ENCODE results near the gene SKP1.

The SKP1 gene

GRCh38 chr5:134124289-134125038 lies 52.3 kb downstream of the SKP1 start:
- ATAC-seq (ENCODE audit: insufficient read depth, low read depth): peak; percentile 36
- Histone ChIP-seq H3K27me3 (ENCODE audit: insufficient read depth, low read length, poor library complexity) (no peaks in the 10 kb centered on the region), H3K4me1 (ENCODE audit: insufficient read depth, low read length) (peaks cover 13% of the 10 kb centered on the region), H3K36me3 (ENCODE audit: insufficient read depth, low read length) (peaks cover 4% of the 10 kb centered on the region), H3K79me2 (ENCODE audit: insufficient read depth, low read length) (no peaks in the 10 kb centered on the region), H3K9ac (ENCODE audit: low read depth, low read length) (no peak overlapping the region), H3K4me3 (ENCODE audit: low read depth in 1 of 2, low read length in 2 of 2) (no peak overlapping the region), H3K9me3 (ENCODE audit: insufficient read depth, low read length, severe bottlenecking) (no peaks in the 10 kb centered on the region), H3K27ac (ENCODE audit: low read length) (no peak overlapping the region), H3K4me2 (ENCODE audit: insufficient read depth, low read length) (no peak overlapping the region), H4K20me1 (ENCODE audit: insufficient read depth, low read length) (peaks cover 35% of the 10 kb centered on the region), H2AFZ (ENCODE audit: low read depth, low read length) (no peak overlapping the region)
- TF ChIP-seq, protein P1, sequence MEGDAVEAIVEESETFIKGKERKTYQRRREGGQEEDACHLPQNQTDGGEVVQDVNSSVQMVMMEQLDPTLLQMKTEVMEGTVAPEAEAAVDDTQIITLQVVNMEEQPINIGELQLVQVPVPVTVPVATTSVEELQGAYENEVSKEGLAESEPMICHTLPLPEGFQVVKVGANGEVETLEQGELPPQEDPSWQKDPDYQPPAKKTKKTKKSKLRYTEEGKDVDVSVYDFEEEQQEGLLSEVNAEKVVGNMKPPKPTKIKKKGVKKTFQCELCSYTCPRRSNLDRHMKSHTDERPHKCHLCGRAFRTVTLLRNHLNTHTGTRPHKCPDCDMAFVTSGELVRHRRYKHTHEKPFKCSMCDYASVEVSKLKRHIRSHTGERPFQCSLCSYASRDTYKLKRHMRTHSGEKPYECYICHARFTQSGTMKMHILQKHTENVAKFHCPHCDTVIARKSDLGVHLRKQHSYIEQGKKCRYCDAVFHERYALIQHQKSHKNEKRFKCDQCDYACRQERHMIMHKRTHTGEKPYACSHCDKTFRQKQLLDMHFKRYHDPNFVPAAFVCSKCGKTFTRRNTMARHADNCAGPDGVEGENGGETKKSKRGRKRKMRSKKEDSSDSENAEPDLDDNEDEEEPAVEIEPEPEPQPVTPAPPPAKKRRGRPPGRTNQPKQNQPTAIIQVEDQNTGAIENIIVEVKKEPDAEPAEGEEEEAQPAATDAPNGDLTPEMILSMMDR (IDR thresholded peaks at IDR 0.05; ENCODE audit: borderline replicate concordance, extremely low read depth, low read length, poor library complexity, severe bottlenecking): no peak
- no peak for TF ChIP-seq EZH2 (IDR thresholded peaks at IDR 0.05; ENCODE audit: borderline replicate concordance, low read depth, low read length, severe bottlenecking)
- DNase-seq: peak; percentile 50

- Histone ChIP-seq H2AFZ (ENCODE audit: low read depth, low read length) (no peak overlapping the region), H3K27ac (ENCODE audit: low read length) (no peak overlapping the region), H3K4me2 (ENCODE audit: insufficient read depth, low read length) (no peak overlapping the region), H3K9ac (ENCODE audit: low read depth, low read length) (no peak overlapping the region), H3K27me3 (ENCODE audit: insufficient read depth, low read length, poor library complexity) (no peaks in the 10 kb centered on the region), H3K36me3 (ENCODE audit: insufficient read depth, low read length) (no peaks in the 10 kb centered on the region), H3K4me3 (ENCODE audit: low read depth in 1 of 2, low read length in 2 of 2) (no peak overlapping the region), H3K9me3 (ENCODE audit: insufficient read depth, low read length, severe bottlenecking) (no peaks in the 10 kb centered on the region), H4K20me1 (ENCODE audit: insufficient read depth, low read length) (peaks cover 30% of the 10 kb centered on the region), H3K4me1 (ENCODE audit: insufficient read depth, low read length) (peaks cover 13% of the 10 kb centered on the region), H3K79me2 (ENCODE audit: insufficient read depth, low read length) (no peaks in the 10 kb centered on the region)
- ATAC-seq (ENCODE audit: insufficient read depth, low read depth) (no peak), DNase-seq (no peak)
- TF ChIP-seq, protein P1 (IDR thresholded peaks at IDR 0.05; ENCODE audit: borderline replicate concordance, extremely low read depth, low read length, poor library complexity, severe bottlenecking): no peak
- no peak for TF ChIP-seq EZH2 (IDR thresholded peaks at IDR 0.05; ENCODE audit: borderline replicate concordance, low read depth, low read length, severe bottlenecking)
Measured at GRCh38 chr5:134123360-134123759, 53.4 kb downstream of the SKP1 start.

DNA sequence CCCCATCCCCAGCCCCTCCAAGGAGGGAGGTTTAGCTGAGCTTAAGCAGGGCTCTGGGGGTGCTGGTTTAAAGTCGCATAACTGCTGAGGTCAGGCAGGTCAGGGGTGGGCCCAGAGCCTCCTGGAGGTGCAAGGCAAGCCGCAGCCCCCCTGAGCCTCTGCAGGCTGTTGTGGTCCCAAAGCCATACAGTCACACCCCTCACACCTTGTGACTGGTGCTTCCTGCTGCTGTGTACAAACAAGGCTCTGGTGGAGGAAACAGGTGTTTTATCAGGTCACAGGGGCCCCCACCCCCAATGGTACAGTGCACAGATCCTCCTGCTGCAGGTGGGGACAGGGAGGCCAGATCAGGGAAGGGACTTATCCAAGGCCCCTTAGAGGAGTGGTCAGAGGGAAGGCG lies 54.2 kb downstream of the SKP1 start:
- H3K9ac ChIP-seq (ENCODE audit: low read depth, low read length): no peak overlapping the region
- peaks cover 13% of the 10 kb centered on the region for H3K4me1 ChIP-seq (ENCODE audit: insufficient read depth, low read length)
- H3K79me2 ChIP-seq (ENCODE audit: insufficient read depth, low read length): no peaks in the 10 kb centered on the region
- peaks cover 31% of the 10 kb centered on the region for H4K20me1 ChIP-seq (ENCODE audit: insufficient read depth, low read length)
- no peak overlapping the region for H3K4me3 ChIP-seq (ENCODE audit: low read depth in 1 of 2, low read length in 2 of 2)
- peaks cover 4% of the 10 kb centered on the region for H3K27me3 ChIP-seq (ENCODE audit: insufficient read depth, low read length, poor library complexity)
- H2AFZ ChIP-seq (ENCODE audit: low read depth, low read length): no peak overlapping the region
- no peak overlapping the region for H3K27ac ChIP-seq (ENCODE audit: low read length)
- no peak overlapping the region for H3K4me2 ChIP-seq (ENCODE audit: insufficient read depth, low read length)
- TF ChIP-seq EZH2 (IDR thresholded peaks at IDR 0.05; ENCODE audit: borderline replicate concordance, low read depth, low read length, severe bottlenecking): no peak
- TF ChIP-seq, protein P1 (IDR thresholded peaks at IDR 0.05; ENCODE audit: borderline replicate concordance, extremely low read depth, low read length, poor library complexity, severe bottlenecking): no peak
- H3K9me3 ChIP-seq (ENCODE audit: insufficient read depth, low read length, severe bottlenecking): no peaks in the 10 kb centered on the region
- DNase-seq (peak; percentile 28), ATAC-seq (ENCODE audit: insufficient read depth, low read depth) (peak; percentile 49)
- H3K36me3 ChIP-seq (ENCODE audit: insufficient read depth, low read length): no peaks in the 10 kb centered on the region
